ENCODE data around the gene RUNDC3A. TPM values are rescaled to one million over a fixed set of nuclear protein-coding genes. Genes with fewer than 3 reads are reported as not detected.
A peak's percentile ranks its signal among the peaks of the same experiment; 100 is the strongest.

The RUNDC3A gene
- total and polyA plus RNA-seq, 2 of the 13 experiments (the other 11 are each of a cell fraction or from before 2014, with no cell fraction given) = 0.25 TPM; not detected in 1

- TF ChIP-seq MXD4 (CRISPR knock-in tag; IDR thresholded peaks at IDR 0.05) (no peak), EEA1 (CRISPR knock-in tag; IDR thresholded peaks at IDR 0.05; ENCODE audit: borderline replicate concordance) (peak; percentile 64; the same call in 1 of the 2 replicates), ZNF20 (CRISPR knock-in tag; IDR thresholded peaks at IDR 0.05) (no peak), DPF2 (CRISPR knock-in tag; IDR thresholded peaks at IDR 0.05; ENCODE audit: borderline replicate concordance, low read depth) (no peak), CBFB (CRISPR knock-in tag; IDR thresholded peaks at IDR 0.05) (peak; percentile 39; the same call in 1 of the 2 replicates), GATA4 (IDR thresholded peaks at IDR 0.05; ENCODE audit: borderline replicate concordance, low read depth) (no peak), CEBPG (CRISPR knock-in tag; IDR thresholded peaks at IDR 0.05) (no peak), SMAD9 (CRISPR knock-in tag; IDR thresholded peaks at IDR 0.05) (no peak), CENPX (CRISPR knock-in tag; IDR thresholded peaks at IDR 0.05) (no peak), ZNF414 (CRISPR knock-in tag; IDR thresholded peaks at IDR 0.05) (no peak), MEF2D (CRISPR knock-in tag; IDR thresholded peaks at IDR 0.05) (no peak), NRL (CRISPR knock-in tag; IDR thresholded peaks at IDR 0.05; ENCODE audit: borderline replicate concordance) (no peak), TARDBP (CRISPR knock-in tag; IDR thresholded peaks at IDR 0.05) (no peak), ZBTB39 (CRISPR knock-in tag; IDR thresholded peaks at IDR 0.05) (no peak), KDM1A (CRISPR knock-in tag; IDR thresholded peaks at IDR 0.05) (no peak), ASH2L (IDR thresholded peaks at IDR 0.05; ENCODE audit: insufficient read length, low read depth, low read length) (no peak), PATZ1 (CRISPR knock-in tag; IDR thresholded peaks at IDR 0.05) (no peak), HMGXB3 (CRISPR knock-in tag; IDR thresholded peaks at IDR 0.05; ENCODE audit: borderline replicate concordance) (no peak), ETV6 (CRISPR knock-in tag; conservative IDR thresholded peaks at IDR 0.05) (no peak)
These were observed 42.4 kb downstream of the RUNDC3A start (continued) for GRCh38 chr17:44350733-44351226.
